ENCODE measurements around the gene ZNF652. TPM values are rescaled to one million over a fixed set of nuclear protein-coding genes. Genes with fewer than 3 reads are reported as not detected.

The ZNF652 gene
- total and polyA plus RNA-seq, 4 donors: 6.8 to 48.9 (median 37.8) TPM

- DNase-seq: no peak
- no peak overlapping the region for H3K4me3 ChIP-seq
- peaks cover 0 to 10% (median 2%) of the 10 kb centered on the region in 5 donors for H3K4me1 ChIP-seq (ENCODE audit: control insufficient read depth in 5 of 5, insufficient read depth in 5 of 5, low read length in 5 of 5)
- no peaks in the 10 kb centered on the region for H3K9me3 ChIP-seq (ENCODE audit: control insufficient read depth in 4 of 4, insufficient read depth in 3 of 4, low read length in 3 of 4)
- 96 to 98% methylated on average over 9 of the region's 9 CpGs for WGBS, 2 donors
- H3K27ac ChIP-seq (ENCODE audit: low read depth in 1 of 2, low read length in 1 of 2): no peak overlapping the region
- ATAC-seq (ENCODE audit: insufficient read depth, low FRiP score): no peak
- H3K36me3 ChIP-seq (ENCODE audit: control insufficient read depth in 4 of 4, insufficient read depth in 4 of 4, low read length in 4 of 4): peaks cover 45 to 58% (median 49%) of the 10 kb centered on the region in 4 donors
- no peaks in the 10 kb centered on the region for H3K27me3 ChIP-seq (ENCODE audit: control insufficient read depth in 3 of 3, insufficient read depth in 3 of 3, low read length in 2 of 3)
- TF ChIP-seq CTCF (IDR thresholded peaks at IDR 0.05; ENCODE audit: control extremely low read depth, extremely low read depth): no peak
- H3K9ac ChIP-seq (ENCODE audit: insufficient read depth in 1 of 2, low read length in 2 of 2): no peak overlapping the region
These were observed 45.0 kb upstream of the ZNF652 start for GRCh38 chr17:49407086-49407485.

- H3K27ac ChIP-seq (ENCODE audit: low read depth in 1 of 2, low read length in 1 of 2): no peak overlapping the region
- no peak overlapping the region for H3K4me3 ChIP-seq
- no peak for TF ChIP-seq CTCF (IDR thresholded peaks at IDR 0.05; ENCODE audit: control extremely low read depth, extremely low read depth)
- ATAC-seq (ENCODE audit: insufficient read depth, low FRiP score): no peak
- H3K36me3 ChIP-seq (ENCODE audit: control insufficient read depth in 4 of 4, insufficient read depth in 4 of 4, low read length in 4 of 4): peaks cover 40 to 54% (median 43%) of the 10 kb centered on the region in 4 donors
- DNase-seq: no peak
- H3K9me3 ChIP-seq (ENCODE audit: control insufficient read depth in 4 of 4, insufficient read depth in 3 of 4, low read length in 3 of 4): no peaks in the 10 kb centered on the region
- peaks cover 0 to 14% (median 4%) of the 10 kb centered on the region in 5 donors for H3K4me1 ChIP-seq (ENCODE audit: control insufficient read depth in 5 of 5, insufficient read depth in 5 of 5, low read length in 5 of 5)
- H3K9ac ChIP-seq (ENCODE audit: insufficient read depth in 1 of 2, low read length in 2 of 2): no peak overlapping the region
- WGBS, 2 donors: 92 to 94% methylated on average over 9 of the region's 9 CpGs
- no peaks in the 10 kb centered on the region for H3K27me3 ChIP-seq (ENCODE audit: control insufficient read depth in 3 of 3, insufficient read depth in 3 of 3, low read length in 2 of 3)
These were observed 44.5 kb upstream of the ZNF652 start for GRCh38 chr17:49406421-49407061.

- Histone ChIP-seq H3K27ac (ENCODE audit: low read depth in 1 of 2, low read length in 1 of 2) (no peak overlapping the region), H3K36me3 (ENCODE audit: control insufficient read depth in 4 of 4, insufficient read depth in 4 of 4, low read length in 4 of 4) (peaks cover 31 to 43% (median 33%) of the 10 kb centered on the region in 4 donors), H3K27me3 (ENCODE audit: control insufficient read depth in 3 of 3, insufficient read depth in 3 of 3, low read length in 2 of 3) (no peaks in the 10 kb centered on the region), H3K4me3 (no peak overlapping the region), H3K4me1 (ENCODE audit: control insufficient read depth in 5 of 5, insufficient read depth in 5 of 5, low read length in 5 of 5) (peaks cover 0 to 14% (median 4%) of the 10 kb centered on the region in 5 donors), H3K9me3 (ENCODE audit: control insufficient read depth in 4 of 4, insufficient read depth in 3 of 4, low read length in 3 of 4) (no peaks in the 10 kb centered on the region), H3K9ac (ENCODE audit: insufficient read depth in 1 of 2, low read length in 2 of 2) (no peak overlapping the region)
- DNase-seq (no peak), ATAC-seq (ENCODE audit: insufficient read depth, low FRiP score) (no peak)
- TF ChIP-seq CTCF (IDR thresholded peaks at IDR 0.05; ENCODE audit: control extremely low read depth, extremely low read depth): no peak
- 98% methylated on average over 14 of the region's 14 CpGs for WGBS, 2 donors
These were observed 42.9 kb upstream of the ZNF652 start for GRCh38 chr17:49404906-49405305.
